ENCODE measurements around the gene MEGF6. TPM values are rescaled to one million over a fixed set of nuclear protein-coding genes. Genes with fewer than 3 reads are reported as not detected.

Gene MEGF6
- total RNA-seq, 1 experiment from 2014 or later, result 21.3 TPM

GRCh38 chr1:3542676-3543075, 68.6 kb downstream of the MEGF6 start:
- no peak overlapping the region for H3K9ac ChIP-seq (ENCODE audit: extremely low read depth, insufficient read length, low read length)

More at GRCh38 chr1:3542676-3543075, 68.6 kb downstream of the MEGF6 start:
- no peak for DNase-seq
- Histone ChIP-seq H4K20me1 (ENCODE audit: control insufficient read depth, insufficient read depth, insufficient read length) (no peaks in the 10 kb centered on the region), H4K8ac (replicated peaks; ENCODE audit: insufficient read length, low read depth, low read length) (no peak overlapping the region), H3K56ac (ENCODE audit: insufficient read length, low read depth, low read length) (no peak overlapping the region), H3K18ac (ENCODE audit: insufficient read length, low read depth, low read length) (no peak overlapping the region), H3K27me3 (ENCODE audit: insufficient read depth, low read length) (no peaks in the 10 kb centered on the region), H3K4ac (ENCODE audit: low read depth, low read length) (no peak overlapping the region), H4K91ac (ENCODE audit: insufficient read length, low read depth, low read length) (no peak overlapping the region), H3K23me2 (ENCODE audit: insufficient read length, low read depth, low read length, poor library complexity, severe bottlenecking) (no peaks in the 10 kb centered on the region), H3T11ph (ENCODE audit: low read length) (no peak overlapping the region), H2BK20ac (ENCODE audit: low read depth, low read length, poor library complexity, severe bottlenecking) (no peak overlapping the region), H2BK5ac (ENCODE audit: insufficient read length, low read length) (no peak overlapping the region), H2AFZ (ENCODE audit: low read length) (no peak overlapping the region), H3K4me2 (ENCODE audit: insufficient read depth, insufficient read length, low read length) (no peak overlapping the region), H3K79me2 (ENCODE audit: insufficient read depth, low read length) (no peaks in the 10 kb centered on the region), H3K79me1 (ENCODE audit: insufficient read depth, low read depth, low read length, poor library complexity, severe bottlenecking) (no peaks in the 10 kb centered on the region), H2BK15ac (ENCODE audit: low read depth, low read length) (no peak overlapping the region), H2BK120ac (ENCODE audit: low read depth, low read length, poor library complexity, severe bottlenecking) (no peak overlapping the region), H3K14ac (ENCODE audit: insufficient read depth, low read length) (peak overlapping the region; percentile 13; the same call in 1 of the 2 replicates), H3K27ac (ENCODE audit: insufficient read length, low read depth, low read length) (no peak overlapping the region), H4K5ac (ENCODE audit: insufficient read length, low read depth, low read length) (no peak overlapping the region), H2AK5ac (ENCODE audit: insufficient read length, low read length) (no peak overlapping the region), H3K23ac (ENCODE audit: insufficient read length, low read depth, low read length) (no peak overlapping the region), H2BK12ac (ENCODE audit: insufficient read length, low read depth, low read length) (no peak overlapping the region), H3K9me3 (ENCODE audit: control insufficient read depth, low read depth, low read length) (no peaks in the 10 kb centered on the region), H3K4me1 (ENCODE audit: insufficient read depth, low read length) (no peaks in the 10 kb centered on the region; the same call in 1 of the 2 replicates)
- Mint-ChIP-seq H3K36me3 (ENCODE audit: insufficient read depth in 1 of 3, low read depth in 3 of 3) (no peaks in the 10 kb centered on the region), H3K27me3 (ENCODE audit: low read depth) (no peaks in the 10 kb centered on the region; the same call in 1 of the 2 replicates), H3K4me3 (no peak overlapping the region), H3K9me3 (no peaks in the 10 kb centered on the region), H3K27ac (no peak overlapping the region), H3K4me1 (peaks cover 0 to 19% of the 10 kb centered on the region in 2 experiments; a peak in 2 of 4 replicates)
- TF ChIP-seq CTCF (conservative IDR thresholded peaks at IDR 0.05), result no peak
- WGBS (ENCODE audit: extremely low coverage, insufficient read length, low lambda C conversion rate), result no CpG with 5 or more reads among the region's 9 CpGs
